ENCODE data around the gene OR9A2. TPM values are rescaled to one million over a fixed set of nuclear protein-coding genes. Genes with fewer than 3 reads are reported as not detected.

OR9A2 gene
- total RNA-seq, 1 donor from 2014 or later = not detected

DNA sequence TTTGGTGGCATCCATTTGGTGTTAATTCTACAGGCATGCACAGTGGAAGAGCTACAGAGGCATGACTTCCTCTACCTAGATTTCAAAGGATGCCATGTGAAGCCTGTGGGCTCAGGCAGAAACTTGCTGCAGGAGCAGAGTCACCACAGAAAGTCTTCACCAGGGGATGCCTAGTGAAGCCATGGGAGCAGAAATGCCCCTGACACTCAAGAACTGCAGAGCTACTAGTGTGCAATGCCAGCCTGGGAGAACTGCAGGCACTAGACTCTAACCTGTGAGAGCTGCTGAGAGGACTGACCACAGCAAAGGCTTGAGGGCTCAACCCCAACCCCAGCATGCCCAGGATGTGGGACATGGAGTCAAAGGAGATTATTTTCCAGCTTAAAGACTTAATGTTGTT lies 3.9 kb downstream of the OR9A2 start:
- intact Hi-C loops (cut with micrococcal nuclease) = no loop called here

- intact Hi-C loops (cut with micrococcal nuclease) = no loop called here
These were observed 8.0 kb downstream of the OR9A2 start for GRCh38 chr7:143018931-143019330.

- intact Hi-C loops (cut with micrococcal nuclease) = no loop called here
These were observed 9.9 kb downstream of the OR9A2 start for GRCh38 chr7:143016996-143017395.

DNA sequence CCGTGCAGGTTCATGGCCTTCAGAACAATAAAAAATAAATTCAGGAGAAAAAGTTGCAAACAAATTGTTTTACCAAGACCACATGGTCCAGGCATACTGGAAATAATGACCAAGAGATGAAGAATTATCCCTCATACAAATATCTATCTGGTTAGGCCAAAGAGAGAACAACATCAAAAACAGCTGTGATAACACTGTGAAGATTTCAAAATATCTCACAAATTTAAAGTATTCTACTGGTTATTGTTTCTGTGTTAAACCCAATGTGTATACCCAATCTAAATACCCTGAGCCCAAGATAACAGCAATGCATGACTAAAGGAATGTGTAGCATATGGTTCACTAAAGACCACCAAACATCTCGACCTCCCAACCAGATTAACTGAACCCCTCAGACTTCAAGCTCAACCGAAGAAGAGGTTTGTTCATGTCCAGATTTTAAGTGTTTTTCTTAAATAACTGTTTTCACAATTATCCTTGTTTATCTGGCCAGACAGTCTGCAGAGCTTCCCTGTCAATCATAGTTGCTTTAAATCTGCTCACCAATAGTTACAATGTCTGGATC lies 10.9 kb downstream of the OR9A2 start:
- intact Hi-C loops (cut with micrococcal nuclease) = no loop called here

- intact Hi-C loops (cut with micrococcal nuclease) = no loop called here
These were observed 11.8 kb downstream of the OR9A2 start for GRCh38 chr7:143015084-143015483.

GRCh38 chr7:143013893-143014292 lies 13.0 kb downstream of the OR9A2 start:
- intact Hi-C loops (cut with micrococcal nuclease) = no loop called here

- intact Hi-C loops (cut with micrococcal nuclease) = no loop called here
These were observed 13.5 kb downstream of the OR9A2 start for GRCh38 chr7:143013473-143013872.

DNA sequence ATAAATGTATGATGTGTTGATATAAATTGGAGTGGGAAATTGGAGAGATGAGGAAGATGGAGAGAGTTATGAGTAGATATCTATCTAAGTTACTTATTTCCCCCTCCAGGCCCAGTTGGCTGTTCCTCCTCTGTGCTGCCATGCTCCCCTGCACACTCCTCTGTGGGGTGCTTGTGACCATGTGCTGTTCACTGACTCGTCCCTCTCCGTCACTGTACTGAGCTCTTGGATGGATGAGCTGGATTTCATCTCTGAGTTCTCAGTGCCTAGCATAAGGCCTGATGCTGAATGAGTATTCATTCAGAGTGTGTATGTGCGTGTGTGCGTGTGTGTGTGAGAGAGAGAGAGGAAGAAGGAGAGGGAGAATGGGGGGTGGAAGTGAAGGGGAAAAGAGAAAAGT lies 14.5 kb downstream of the OR9A2 start:
- intact Hi-C loops (cut with micrococcal nuclease) = no loop called here

- intact Hi-C loops (cut with micrococcal nuclease) = no loop called here
These were observed 14.9 kb downstream of the OR9A2 start for GRCh38 chr7:143012001-143012400.

DNA sequence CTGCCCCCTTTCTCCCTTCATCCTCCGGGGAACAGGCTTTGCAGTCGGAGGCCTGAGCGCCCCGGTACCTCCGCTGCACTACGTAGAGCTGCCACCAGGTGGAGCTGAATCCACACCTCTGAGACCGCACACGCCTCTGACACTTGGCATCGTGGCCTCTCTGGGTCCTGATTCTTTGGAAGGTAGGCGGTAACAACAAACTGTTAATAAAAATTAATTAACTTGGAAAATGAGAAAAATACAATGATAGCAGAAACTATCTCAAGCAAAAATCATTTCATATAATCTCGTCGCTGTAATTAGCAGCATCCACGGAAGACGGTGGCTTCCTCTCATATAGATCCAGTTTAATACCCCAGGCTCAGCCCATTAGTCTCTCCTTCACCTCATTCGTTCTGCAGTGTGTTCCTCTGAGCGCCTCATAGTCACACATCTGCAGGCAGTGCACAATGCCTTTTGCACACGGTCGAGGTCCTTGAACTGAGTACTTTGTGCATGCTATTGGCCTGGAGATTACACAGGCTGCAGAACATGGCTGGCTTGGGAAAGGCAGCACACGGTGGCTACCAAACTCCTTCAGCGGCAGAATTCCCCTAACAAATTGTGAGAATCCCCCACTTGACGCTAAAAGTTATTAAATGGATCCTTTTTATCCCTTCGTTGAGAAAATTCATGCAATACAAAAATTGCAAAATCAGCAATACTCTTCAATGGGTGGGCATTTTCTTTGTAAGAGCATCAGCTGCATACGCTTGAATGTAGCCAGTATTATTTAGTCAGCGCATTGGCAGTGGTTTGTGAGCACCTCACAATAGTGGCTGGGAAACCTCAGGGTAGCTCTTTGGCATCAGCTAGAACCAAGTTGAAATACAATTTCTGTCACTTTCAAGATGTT lies 18.7 kb downstream of the OR9A2 start:
- intact Hi-C loops (cut with micrococcal nuclease) = loop anchor here (1.0 to 5.0 kb wide), 6 partner anchors 154 to 1119 kb away; no protein-coding TSS in a partner anchor

- intact Hi-C loops (cut with micrococcal nuclease) = loop anchor here (5.0 kb wide), 2 partner anchors 307 to 1122 kb away; no protein-coding TSS in a partner anchor
These were observed 21.2 kb downstream of the OR9A2 start for GRCh38 chr7:143005632-143006260.

GRCh38 chr7:143003393-143004051 lies 23.4 kb downstream of the OR9A2 start:
- intact Hi-C loops (cut with micrococcal nuclease) = loop anchor here (1.0 to 5.0 kb wide), 11 partner anchors 123 to 1027 kb away; no protein-coding TSS in a partner anchor

DNA sequence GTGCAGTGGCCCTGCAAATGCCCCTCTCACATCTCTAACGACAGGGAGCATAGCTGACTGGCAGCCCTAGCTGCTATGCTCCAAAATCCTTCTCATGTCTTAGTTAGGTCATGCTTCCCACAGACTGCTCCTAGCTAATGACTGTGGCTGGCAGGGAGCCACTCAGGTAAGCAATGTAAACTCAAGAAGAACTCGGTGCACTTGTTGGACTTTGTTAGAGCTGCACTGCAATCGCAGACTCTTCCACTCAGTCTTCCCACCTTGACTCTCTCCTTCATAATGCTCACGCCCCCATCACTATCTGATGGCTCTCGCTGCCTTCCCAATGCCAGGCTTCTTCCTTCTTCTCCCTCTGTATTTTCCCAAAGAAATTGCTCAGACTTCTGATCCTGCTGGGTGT lies 24.0 kb downstream of the OR9A2 start:
- intact Hi-C loops (cut with micrococcal nuclease) = loop anchor here (1.0 to 5.0 kb wide), 12 partner anchors 122 to 1026 kb away; no protein-coding TSS in a partner anchor

GRCh38 chr7:143002106-143002505 lies 24.8 kb downstream of the OR9A2 start:
- intact Hi-C loops (cut with micrococcal nuclease) = loop anchor here (1.0 to 5.0 kb wide), 4 partner anchors 121 to 1025 kb away; no protein-coding TSS in a partner anchor

- intact Hi-C loops (cut with micrococcal nuclease) = loop anchor here (5.0 kb wide), 1 partner anchor 483 kb away; no protein-coding TSS in a partner anchor
These were observed 26.3 kb downstream of the OR9A2 start for GRCh38 chr7:143000648-143001047.

DNA sequence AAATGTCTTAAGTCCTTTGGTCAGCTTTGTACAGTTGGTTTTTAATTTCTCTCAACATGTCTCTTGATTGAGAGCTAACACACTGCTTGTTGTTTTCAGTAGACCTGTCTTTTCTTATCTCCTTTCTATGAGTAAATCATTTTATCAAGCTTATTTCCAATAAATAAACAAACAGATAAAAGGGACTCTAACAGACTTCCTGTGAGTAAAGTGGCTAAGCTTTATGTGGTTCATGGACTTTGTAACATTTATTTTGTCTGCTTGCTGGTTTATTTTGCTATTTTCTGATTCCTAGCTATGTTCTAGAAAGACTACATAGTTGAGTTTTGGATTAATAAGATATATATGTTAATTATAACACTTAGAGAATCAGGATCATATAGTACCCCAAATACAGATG lies 27.1 kb downstream of the OR9A2 start:
- intact Hi-C loops (cut with micrococcal nuclease) = loop anchor here (5.0 kb wide), 1 partner anchor 482 kb away; no protein-coding TSS in a partner anchor

DNA sequence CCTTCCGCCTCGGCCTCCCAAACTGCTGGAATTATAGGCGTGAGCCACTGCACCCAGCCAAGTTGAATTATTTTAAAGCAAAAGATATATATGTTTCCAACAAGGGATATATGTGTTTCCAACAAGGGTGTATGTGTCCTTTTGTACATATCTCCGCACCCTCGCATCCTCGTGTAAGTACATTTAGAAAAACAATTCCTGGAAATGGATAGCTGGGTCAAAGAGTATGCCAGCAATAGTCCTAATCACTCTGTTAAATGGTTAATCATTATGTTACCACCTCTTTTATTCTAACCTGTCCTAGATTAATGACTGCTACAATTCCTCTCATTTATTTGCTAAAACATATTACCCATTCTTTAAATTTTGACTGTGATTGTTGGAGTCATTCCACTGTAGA lies 28.0 kb downstream of the OR9A2 start:
- intact Hi-C loops (cut with micrococcal nuclease) = no loop called here

GRCh38 chr7:142997456-142997989 lies 29.4 kb downstream of the OR9A2 start:
- intact Hi-C loops (cut with micrococcal nuclease) = no loop called here

- intact Hi-C loops (cut with micrococcal nuclease) = no loop called here
These were observed 34.5 kb downstream of the OR9A2 start for GRCh38 chr7:142992427-142992826.

DNA sequence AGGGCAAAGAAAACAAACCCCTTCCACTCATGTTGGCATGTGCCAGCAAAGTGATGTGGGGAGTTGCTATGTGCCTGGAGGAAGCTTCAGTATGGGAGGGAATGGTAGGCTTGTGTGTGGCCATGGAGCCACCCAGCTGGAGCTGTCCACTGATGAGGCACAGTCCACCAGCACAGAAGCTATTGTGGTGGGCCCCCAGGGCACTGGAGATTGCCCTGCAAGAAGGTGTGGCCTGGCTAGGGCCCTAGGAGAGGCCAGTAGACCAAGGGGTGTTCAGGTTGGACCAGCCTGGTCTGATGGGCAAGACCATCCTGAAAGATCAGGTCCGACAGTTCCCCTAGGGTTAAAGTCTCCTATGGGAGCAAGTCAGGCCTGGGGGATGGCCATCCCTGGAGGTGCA lies 42.6 kb downstream of the OR9A2 start:
- intact Hi-C loops (cut with micrococcal nuclease) = no loop called here

- intact Hi-C loops (cut with micrococcal nuclease) = no loop called here
These were observed 43.1 kb downstream of the OR9A2 start for GRCh38 chr7:142983825-142984224.

Measured in T-helper 1 cell treated with Interleukin-12 subunit alpha and Interleukin-12 subunit beta and Interleukin-4 antibody, amounts not matched to agents 30 ng/mL and 1 ng/mL, for 36 hours (primary cell).